Body of pancreas (tissue), 4 donors: ENCODE data around the gene WDR86. TPM values are rescaled to one million over a fixed set of nuclear protein-coding genes. Genes with fewer than 3 reads are reported as not detected.

Experiments used
- ATAC-seq: fragments of 150-250 bp; one replicate; pipeline ENCODE4 v1.9.1; 2016
- DNase-seq, 4 donors: peaks; one replicate each; pipeline ENCODE4 v3.0.0-alpha.2; 2019
- H3K27ac ChIP-seq, 4 donors: fragments of 200-600 bp; sonication (generic); 1 replicate in 3 of 4; 2 replicates in 1 of 4; pipeline versions ENCODE4 v1.5.1 to v1.6.1; 2016 to 2019; ENCODE audit warnings: mild to moderate bottlenecking in 1 of 4, mixed read lengths in 1 of 4, moderate library complexity in 1 of 4
- H3K27me3 ChIP-seq, 2 donors: fragments of 200-600 bp; sonication (generic); one replicate each; pipeline ENCODE4 v1.6.0; 2016; ENCODE audit warnings: mild to moderate bottlenecking in 1 of 2
- H3K36me3 ChIP-seq, 2 donors: fragments of 200-600 bp; sonication (generic); replicated peaks in 1 of 2; 2 replicates each; pipeline ENCODE4 v1.5.1; 2016; ENCODE audit warnings: low read depth in 2 of 2; ENCODE audit not compliant: insufficient read depth in 1 of 2
- H3K4me1 ChIP-seq: fragments of 200-600 bp; sonication (generic); one replicate; pipeline ENCODE4 v1.6.0; 2016
- H3K4me3 ChIP-seq, 2 donors: fragments of 200-600 bp; sonication (generic); 1 replicate in 1 of 2; 2 replicates in 1 of 2; pipeline ENCODE4 v1.5.1; 2016 to 2019
- H3K9me3 ChIP-seq, 3 donors: fragments of 200-600 bp; sonication (generic); 1 replicate in 2 of 3; 2 replicates in 1 of 3; pipeline ENCODE4 v1.5.1; 2016
- POLR2A ChIP-seq, 3 donors: fragments of 450-650 bp; IDR thresholded peaks; one replicate each; pipeline ENCODE4 v1.6.1; 2016; ENCODE audit warnings: antibody characterized with exemption in 3 of 3, mild to moderate bottlenecking in 2 of 3
- WGBS, 2 donors: methylation state at CpG; one replicate each; pipeline ENCODE4 v1.1.5; 2017; 5-methylcytosine and 5-hydroxymethylcytosine counted together
- intact Hi-C: fragments of 100-400 bp; cut with DNase I; formaldehyde crosslinking; loops from one replicate; pipeline ENCODE4 v1.15.1; 2023
- total RNA-seq, 2 donors: library from RNA; depleted of rRNA; stranded (reverse); fragments of >200 nt; gene quantifications; one replicate each; pipeline ENCODE4 v1.1.0, GENCODE V29; 2016
- TF ChIP-seq, protein P1 (sequence below), 7 experiments: fragments of 450-650 bp in 4 of 7; fragments of 200-600 bp in 3 of 7; sonication (generic) in 3 of 7; IDR thresholded peaks; one replicate each; pipeline ENCODE4 v1.5.1; 2016 to 2019; ENCODE audit warnings: antibody characterized with exemption in 7 of 7

WDR86 gene
- total RNA-seq, 2 donors from 2014 or later, result 3.9 to 11.2 TPM

DNA sequence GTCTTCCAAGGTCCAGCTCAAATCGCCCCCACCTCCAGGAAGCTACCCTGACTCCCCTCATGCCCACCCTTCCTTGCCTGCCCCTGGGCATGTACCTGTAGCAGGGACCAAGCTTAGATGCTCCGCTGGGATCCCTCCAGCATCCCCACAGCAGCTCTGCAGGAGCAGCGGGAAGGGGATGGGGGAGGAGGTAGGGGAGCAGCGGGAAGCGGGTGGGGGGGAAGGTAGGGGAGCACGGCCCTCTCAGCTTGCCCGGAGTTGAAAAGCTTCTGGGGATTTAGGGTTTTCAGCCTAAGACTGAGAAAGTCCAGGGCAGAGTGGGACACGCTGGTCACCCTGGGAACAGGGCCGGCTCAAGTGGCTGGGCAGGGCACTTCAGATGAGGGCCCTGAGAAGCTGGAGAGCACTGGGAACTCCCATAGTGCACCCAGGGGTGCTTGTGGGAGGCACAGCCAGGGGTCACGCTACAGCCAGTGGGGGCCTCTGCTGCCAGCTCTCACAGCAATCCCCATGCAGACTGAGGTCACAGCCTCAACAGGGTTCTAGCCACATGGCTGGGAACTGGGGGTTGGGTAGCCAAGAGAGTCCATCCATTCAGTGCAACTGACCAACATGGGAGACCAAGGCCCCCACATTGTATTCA, 13.4 kb downstream of the WDR86 start:
- Histone ChIP-seq H3K27ac (no peak overlapping the region), H3K36me3 (no peaks in the 10 kb centered on the region), H3K9me3 (no peaks in the 10 kb centered on the region), H3K4me3 (no peak overlapping the region), H3K4me1 (no peaks in the 10 kb centered on the region), H3K27me3 (no peaks in the 10 kb centered on the region)
- WGBS, 2 donors, result 75 to 86% methylated on average over 5 to 9 of the region's 10 CpGs
- ATAC-seq, result no peak
- no peak for TF ChIP-seq POLR2A (IDR thresholded peaks at IDR 0.05)
- TF ChIP-seq, protein P1, sequence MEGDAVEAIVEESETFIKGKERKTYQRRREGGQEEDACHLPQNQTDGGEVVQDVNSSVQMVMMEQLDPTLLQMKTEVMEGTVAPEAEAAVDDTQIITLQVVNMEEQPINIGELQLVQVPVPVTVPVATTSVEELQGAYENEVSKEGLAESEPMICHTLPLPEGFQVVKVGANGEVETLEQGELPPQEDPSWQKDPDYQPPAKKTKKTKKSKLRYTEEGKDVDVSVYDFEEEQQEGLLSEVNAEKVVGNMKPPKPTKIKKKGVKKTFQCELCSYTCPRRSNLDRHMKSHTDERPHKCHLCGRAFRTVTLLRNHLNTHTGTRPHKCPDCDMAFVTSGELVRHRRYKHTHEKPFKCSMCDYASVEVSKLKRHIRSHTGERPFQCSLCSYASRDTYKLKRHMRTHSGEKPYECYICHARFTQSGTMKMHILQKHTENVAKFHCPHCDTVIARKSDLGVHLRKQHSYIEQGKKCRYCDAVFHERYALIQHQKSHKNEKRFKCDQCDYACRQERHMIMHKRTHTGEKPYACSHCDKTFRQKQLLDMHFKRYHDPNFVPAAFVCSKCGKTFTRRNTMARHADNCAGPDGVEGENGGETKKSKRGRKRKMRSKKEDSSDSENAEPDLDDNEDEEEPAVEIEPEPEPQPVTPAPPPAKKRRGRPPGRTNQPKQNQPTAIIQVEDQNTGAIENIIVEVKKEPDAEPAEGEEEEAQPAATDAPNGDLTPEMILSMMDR (IDR thresholded peaks at IDR 0.05), result no peak
- intact Hi-C loops, result no loop called here
- DNase-seq, result no peak

DNA sequence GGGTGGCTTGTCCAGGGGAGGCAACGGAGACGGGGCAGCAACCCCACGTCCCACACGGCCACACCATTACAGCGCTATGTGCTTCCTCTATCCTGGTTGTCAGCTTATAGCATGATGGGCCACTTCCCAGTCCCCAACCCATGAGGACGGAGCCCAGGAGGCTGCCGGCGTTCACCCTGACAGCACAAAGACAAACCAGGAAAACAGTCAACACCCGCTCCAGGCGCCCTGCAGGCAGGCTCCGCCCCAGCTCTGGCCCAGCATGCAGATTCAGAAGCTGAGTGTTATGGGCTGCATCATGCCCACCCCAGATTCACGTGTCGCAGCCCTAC, 14.8 kb downstream of the WDR86 start:
- intact Hi-C loops, result no loop called here
- WGBS, 2 donors, result 78 to 83% methylated on average over 9 to 12 of the region's 13 CpGs
- no peak for DNase-seq

DNA sequence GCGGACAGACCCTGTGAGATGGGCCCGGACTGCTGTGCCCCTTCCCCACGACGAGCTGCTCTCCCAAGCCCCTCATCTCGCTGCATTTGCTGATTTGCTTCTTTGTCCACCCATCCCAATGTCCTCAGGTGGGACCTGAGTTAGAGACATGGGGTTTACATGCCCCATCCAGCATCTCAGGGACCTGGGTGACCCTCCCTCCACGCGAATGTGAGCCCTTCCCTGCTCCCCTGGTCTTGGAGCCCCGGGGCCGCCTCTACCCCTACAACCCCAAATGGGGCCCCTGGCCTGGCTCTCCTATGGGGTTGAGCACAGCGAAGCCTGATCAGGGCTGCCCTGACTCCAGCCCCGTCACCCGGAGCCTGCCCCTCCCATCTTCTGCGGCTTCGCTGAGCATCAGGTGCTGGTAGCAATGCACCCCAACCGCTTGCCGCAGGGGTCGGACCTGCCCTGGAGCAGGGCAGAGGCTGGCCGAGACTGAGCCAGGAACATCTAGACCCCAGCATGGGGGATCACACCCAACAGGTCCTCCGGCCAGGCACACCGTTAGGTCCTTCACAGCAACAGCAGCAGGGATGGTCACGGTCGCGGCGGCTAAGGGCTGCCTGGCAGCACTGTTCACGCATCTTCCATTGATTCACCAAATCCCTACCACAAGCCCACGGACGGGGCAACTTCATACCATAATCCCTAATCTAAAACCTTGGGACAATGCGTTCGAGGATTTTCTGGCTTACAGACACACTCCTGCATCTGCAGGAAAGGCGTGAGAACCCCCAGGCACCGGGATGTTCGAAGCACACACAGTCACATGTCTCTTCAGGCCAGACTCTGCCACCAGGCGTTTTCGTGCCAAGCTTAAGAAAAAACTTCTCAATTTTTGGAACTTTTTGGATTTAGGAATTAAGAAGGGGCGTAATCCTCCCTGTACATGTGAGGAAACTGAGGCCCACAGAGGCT, 15.5 kb downstream of the WDR86 start:
- no peak for DNase-seq
- 87% methylated on average over 20 to 35 of the region's 35 CpGs for WGBS, 2 donors
- intact Hi-C loops, result no loop called here
- TF ChIP-seq POLR2A (IDR thresholded peaks at IDR 0.05), result no peak
- TF ChIP-seq, protein P1 (IDR thresholded peaks at IDR 0.05), result no peak
- no peak for ATAC-seq
- H3K4me3 ChIP-seq, result no peak overlapping the region
- no peaks in the 10 kb centered on the region for H3K9me3 ChIP-seq
- H3K36me3 ChIP-seq, result no peaks in the 10 kb centered on the region
- no peak overlapping the region for H3K27ac ChIP-seq
- H3K27me3 ChIP-seq, result no peaks in the 10 kb centered on the region
- no peaks in the 10 kb centered on the region for H3K4me1 ChIP-seq

More for the DNA sequence above, 14.8 kb downstream of the WDR86 start:
- H3K36me3 ChIP-seq, result no peaks in the 10 kb centered on the region
- H3K27me3 ChIP-seq, result no peaks in the 10 kb centered on the region
- no peaks in the 10 kb centered on the region for H3K4me1 ChIP-seq
- H3K4me3 ChIP-seq, result no peak overlapping the region
- TF ChIP-seq, protein P1 (IDR thresholded peaks at IDR 0.05), result no peak
- TF ChIP-seq POLR2A (IDR thresholded peaks at IDR 0.05), result no peak
- H3K9me3 ChIP-seq, result no peaks in the 10 kb centered on the region
- no peak overlapping the region for H3K27ac ChIP-seq
- no peak for ATAC-seq

DNA sequence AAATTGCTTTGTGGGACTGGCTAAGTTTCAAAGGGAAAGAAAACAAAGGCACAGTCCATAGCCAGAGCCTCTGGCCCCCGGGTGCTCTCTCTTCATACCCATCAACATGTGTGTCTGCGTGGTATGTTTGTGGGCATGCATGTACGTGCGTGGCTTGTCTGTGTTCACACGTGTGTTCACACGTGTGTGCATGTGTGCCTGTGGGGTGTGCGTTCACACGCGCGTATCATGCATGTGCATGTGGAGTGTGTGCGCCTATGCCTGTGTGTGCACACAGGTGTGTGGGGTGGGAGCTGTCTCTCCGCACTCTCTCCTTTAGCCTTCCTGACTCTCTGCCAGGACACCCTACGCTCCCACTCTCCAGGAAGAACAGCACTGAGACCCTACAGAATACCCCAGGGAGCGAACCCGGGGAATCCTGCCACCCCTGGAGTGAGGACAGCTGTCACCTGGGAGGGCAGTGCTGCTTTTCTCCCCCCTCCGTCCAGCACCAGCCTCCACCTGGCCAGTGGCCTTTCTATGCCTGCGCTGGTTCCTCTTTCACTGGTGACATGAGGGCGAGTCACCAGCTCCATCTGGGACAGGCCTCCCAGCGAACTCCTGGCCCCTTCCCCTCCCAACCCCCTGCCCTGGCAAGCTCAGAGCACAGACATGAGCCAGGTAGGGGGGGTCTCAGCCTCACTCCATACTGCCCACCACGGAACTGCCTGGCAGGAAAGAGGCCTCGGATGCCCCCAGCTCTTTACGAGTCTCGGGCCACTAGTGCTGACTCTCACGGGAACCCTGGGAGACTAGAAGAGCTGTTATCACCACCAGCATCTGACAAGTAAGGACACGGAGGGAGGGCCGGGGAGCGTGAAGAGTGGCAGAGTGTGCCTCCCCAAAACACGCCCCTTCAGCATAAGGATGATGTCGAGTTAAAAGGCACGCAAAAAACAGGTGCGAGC, 16.5 kb downstream of the WDR86 start:
- Histone ChIP-seq H3K4me1 (no peaks in the 10 kb centered on the region), H3K36me3 (no peaks in the 10 kb centered on the region), H3K4me3 (no peak overlapping the region), H3K27me3 (no peaks in the 10 kb centered on the region), H3K27ac (no peak overlapping the region), H3K9me3 (no peaks in the 10 kb centered on the region)
- DNase-seq, result no peak
- ATAC-seq, result no peak
- 66 to 74% methylated on average over 18 to 31 of the region's 31 CpGs for WGBS, 2 donors
- TF ChIP-seq POLR2A (IDR thresholded peaks at IDR 0.05), result no peak
- TF ChIP-seq, protein P1 (IDR thresholded peaks at IDR 0.05), result no peak
- intact Hi-C loops, result no loop called here
